Measurements from ENCODE around the gene FAS.

Gene FAS

DNA sequence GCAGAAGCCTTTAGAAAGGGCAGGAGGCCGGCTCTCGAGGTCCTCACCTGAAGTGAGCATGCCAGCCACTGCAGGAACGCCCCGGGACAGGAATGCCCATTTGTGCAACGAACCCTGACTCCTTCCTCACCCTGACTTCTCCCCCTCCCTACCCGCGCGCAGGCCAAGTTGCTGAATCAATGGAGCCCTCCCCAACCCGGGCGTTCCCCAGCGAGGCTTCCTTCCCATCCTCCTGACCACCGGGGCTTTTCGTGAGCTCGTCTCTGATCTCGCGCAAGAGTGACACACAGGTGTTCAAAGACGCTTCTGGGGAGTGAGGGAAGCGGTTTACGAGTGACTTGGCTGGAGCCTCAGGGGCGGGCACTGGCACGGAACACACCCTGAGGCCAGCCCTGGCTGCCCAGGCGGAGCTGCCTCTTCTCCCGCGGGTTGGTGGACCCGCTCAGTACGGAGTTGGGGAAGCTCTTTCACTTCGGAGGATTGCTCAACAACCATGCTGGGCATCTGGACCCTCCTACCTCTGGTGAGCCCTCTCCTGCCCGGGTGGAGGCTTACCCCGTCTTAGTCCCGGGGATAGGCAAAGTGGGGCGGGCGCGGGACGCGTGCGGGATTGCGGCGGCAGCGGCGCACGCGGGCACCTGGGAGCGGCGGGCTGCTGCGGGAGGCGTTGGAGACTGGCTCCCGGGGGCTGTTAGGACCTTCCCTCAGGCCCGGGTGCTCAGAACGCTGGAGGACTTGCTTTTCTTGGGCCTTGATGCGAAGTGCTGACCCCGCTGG is at the start of gene FAS:
TSS of gene FAS (plus strand) at position 415 of the 777 bp plus-strand sequence. CDS start at position 494, 79 bp downstream.
- DNase-seq, result peak; percentile 77

DNA sequence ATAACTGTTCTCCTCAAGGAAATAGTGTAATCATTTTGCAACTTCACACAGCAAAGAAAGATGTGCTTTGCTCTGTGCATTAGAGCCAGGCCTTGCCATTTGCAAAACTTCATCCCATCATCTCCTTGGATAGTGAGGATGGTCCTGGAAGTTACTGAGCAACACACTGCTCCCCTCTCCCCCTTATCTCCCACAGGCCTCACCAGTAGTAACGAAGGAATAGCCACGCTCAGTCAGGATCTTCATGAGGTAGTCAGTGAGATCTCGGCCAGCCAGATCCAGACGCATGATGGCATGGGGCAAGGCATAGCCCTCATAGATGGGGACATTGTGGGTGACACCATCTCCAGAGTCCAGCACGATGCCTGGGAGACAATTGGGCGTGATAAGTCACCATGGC is 49.6 kb upstream of the FAS start:
- DNase-seq, result no peak

DNA sequence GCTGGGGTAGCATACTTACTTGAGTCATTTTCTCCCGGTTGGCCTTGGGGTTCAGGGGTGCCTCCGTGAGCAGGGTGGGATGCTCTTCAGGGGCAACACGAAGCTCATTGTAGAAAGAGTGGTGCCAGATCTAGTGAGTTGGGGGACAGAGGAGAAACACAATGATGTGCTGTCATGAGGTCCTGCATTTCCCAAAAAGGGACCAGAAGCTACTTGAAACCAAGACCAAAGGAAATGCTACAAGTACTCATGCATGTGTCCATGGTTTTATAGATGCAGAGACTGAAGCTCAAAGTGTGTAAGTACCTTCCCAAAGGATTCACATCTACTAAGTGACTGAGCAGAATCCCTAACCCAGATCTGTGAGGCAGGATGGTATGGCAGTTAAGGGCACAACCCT is 46.8 kb upstream of the FAS start:
- DNase-seq, result no peak

DNA sequence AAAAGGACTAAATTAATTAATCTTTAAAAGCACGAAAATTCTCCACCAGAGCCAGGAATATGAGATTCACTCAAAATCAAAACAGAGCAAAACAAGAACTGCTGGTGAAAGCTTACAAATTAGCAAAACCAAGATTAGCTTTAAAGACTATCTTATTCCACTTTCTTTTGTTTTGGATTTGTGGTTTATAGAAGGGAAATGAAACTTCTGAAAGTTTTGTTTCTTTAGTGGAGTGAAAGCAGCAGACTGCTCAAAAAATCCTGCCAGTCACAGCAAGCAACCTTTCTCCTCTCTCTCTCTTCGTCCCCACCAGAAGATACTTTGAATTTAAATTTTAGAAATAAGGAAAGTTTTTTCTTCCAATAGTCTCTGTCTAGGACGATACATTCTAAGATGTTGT is 45.8 kb upstream of the FAS start:
- DNase-seq, result no peak

DNA sequence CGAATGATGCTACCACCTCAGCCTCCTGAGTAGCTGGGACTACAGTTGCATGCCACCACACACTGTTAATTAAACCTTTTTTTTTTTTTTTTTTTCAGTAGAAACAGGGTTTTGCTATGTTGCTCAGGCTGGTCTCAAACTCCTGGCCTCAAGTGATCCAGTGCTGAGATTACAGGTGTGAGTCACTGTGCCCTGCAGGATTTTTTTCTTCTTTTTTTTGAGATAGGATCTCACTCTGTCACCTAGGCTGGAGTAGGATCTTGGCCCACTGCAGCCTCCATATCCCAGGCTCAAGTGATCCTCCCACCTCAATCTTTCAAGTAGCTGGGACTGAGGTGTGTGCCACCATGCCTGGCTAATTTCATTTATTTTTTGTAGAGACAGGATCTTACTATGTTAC is 44.4 kb upstream of the FAS start:
- peak; percentile 60 for DNase-seq

DNA sequence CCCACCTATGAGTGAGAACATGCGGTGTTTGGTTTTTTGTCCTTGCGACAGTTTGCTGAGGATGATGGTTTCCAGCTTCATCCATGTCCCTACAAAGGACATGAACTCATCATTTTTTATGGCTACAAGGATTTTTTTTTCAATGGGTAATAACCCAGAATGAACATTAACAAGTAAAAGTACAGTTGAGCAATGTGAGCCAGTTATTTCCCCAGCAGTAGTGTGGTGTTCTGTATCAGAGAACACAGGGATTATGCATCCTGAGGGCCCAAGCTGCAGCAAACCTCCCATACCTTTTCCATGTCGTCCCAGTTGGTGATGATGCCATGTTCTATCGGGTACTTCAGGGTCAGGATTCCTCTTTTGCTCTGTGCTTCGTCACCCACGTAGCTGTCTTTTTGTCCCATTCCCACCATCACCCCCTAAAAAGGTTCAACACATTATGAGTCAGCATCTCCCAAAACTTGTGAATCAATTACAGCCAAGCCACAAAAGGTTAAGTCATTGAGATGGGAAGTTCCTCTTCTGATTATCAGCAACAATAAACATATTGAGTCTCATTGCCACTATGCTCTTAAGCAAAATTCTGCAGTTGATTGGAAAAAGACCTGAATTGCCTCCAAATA is 43.5 kb upstream of the FAS start:
- no peak for DNase-seq

DNA sequence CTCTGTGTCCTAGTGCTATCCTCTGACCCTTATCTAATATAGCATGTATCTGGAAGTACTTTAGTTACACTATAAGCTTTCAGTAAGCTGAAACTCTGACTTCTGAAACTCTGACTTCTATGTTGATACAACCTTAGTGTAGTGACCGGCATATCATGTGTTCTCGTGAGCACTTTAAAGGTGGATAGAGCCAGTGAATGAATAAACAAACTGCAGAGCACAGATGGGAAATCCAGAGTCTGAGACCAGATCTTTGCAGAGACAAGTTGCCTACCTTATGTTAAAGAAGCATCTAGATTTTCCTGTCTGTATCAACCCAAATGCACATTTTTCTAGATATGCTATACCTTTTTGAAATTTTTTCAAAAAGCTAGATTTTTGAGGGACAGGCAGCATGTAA is 41.5 kb upstream of the FAS start:
- no peak for DNase-seq

DNA sequence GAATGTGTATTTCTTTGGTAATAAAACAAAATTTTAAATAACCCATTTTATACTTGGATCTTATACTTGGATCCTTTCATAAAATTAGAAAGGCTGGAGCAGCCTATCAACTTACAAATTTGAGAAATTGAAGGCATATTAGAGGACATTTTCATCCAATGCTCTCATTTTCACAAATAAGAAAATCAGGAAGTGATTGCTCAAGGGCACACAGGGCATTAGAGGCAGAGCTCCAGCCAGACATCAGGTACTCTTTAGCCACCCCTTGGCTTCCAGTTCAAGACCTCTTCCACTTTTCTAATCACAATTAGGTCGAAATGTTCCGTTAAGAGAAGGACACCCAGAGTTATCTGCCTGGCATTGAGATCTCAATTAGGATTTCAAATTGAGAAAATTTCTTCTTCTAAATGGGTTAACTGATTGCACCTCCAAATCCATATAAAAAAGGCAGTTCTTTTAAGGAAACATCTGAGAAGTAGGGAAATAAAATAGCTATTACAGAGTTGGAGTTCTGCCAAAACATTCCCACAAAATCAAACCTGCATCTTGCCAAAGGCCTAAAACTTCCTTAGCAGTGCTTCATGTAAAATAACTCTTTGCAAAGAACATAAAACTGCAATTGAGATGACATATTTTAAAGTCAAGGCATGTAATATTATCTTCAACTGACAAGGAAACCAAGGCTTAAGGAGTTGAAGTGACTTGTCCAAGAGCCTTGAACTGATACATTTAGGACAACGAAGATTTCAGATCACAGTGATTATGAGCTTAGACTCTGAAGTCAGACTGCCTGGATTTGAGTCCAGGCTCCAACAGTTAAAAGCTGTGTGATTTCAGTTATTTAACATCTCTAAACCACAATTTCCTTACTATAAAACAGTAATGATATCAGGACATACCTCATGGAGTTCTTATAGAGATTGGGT is 40.4 kb upstream of the FAS start:
- no peak for DNase-seq

DNA sequence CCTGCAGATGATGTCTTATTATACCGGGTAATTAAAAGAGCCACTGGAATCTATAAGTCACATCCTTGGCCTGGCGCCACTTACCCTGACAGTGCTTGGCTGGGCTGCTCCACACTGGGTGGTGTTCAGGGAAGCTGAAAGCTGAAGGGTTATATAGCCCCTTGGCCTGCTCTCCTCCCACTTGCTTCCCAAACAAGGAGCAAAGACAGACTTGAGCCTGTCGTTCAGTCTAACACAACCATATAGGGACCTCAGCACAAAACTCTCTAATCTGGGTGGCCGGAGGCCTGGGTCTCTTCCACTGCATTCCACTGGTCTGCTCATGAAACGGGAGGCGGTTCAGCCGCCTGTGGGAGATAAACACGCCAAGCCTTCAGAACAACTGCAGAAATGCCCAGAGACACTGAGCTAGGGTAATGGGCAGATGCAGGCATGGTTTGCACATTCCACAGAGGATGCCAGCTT is 37.9 kb upstream of the FAS start, which contains the start of gene ACTA2:
TSS of gene ACTA2 (minus strand) at position 127 of the 465 bp plus-strand sequence. CDS start 3,843 bp downstream, outside the sequence.
- peak; percentile 70 for DNase-seq

DNA sequence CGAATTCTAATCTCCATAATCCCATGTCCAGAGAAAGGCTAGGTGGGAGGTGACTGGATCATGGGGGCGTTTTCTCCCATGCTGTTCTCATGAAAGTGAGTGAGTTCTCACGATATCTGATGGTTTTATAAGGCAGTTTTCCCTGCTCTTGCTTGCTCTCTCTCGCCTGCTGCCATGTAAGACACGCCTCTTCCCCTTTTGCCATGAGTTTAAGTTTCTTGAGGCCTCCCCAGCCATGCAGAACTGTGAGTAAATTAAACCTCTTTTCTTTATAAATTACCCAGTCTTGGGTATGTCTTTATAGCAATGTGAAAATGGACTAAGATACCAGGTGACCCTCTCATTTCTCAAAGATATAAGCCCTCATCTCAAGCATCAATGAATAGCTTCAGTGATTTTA is 36.9 kb upstream of the FAS start:
- DNase-seq, result no peak

DNA sequence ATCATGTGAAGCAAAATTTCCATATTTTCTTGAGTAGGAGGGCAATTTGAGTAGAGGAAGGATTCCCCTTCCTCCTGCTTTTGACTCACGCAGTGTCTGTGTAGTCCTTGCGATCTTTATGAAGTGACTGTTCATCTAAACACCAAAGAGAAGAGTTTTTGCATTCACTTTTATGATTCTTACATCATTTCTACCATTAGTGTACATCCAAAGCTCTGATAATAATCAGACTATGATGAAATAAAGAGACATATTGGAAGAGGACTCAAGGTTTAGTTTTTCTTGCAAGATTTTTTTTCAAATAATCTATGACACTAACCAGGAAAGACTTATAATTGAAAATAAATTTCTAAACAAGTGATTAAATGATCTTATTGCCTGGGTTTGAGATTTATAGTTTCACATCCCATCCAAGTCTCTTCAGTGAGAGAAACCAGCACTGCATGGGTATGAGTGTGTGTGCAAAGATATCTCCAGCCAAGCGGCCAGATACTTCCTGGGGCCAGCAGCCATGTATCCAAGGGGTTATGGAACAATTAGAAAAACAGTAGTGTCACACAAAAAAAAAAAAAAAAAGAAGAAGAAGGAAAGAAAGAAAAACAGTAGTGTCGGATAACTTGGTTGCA is 36.0 kb upstream of the FAS start:
- no peak for DNase-seq

DNA sequence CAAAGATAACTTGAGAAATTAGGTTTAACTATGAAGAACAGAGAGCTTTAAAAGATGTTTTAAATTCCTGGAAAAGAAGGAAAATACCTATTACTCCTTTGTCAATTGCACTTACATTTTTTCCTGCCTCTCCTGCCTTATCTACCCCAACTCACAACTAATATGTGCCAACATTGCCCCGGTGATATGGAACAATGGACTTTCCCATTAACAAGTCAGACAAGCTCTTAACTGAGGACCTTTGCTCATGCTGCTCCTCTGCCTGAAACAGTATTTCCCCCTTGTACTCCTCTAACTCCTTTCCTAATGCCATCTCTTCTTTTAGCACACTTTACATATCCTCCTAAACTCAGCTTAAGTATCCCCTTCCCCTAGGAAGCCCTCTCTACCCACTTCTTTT is 33.2 kb upstream of the FAS start:
- no peak for DNase-seq

DNA sequence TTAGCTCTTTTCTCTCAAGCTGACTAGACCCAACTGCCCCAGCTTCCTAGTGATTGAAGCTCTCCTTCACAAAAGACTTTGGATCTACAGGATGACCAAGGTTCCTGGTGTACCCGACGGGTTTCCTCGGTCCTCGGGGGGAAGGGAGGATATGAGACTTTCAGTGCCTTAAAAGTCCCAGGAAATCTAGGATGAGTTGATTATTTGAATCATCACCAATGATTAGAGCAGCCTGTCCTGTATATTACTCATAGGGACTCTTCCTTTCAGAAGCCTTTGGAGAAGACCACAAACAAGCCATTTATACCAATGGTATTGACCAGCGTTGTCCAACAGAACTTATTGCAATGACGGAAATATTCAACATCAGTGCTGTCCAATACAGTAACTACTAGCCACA is 31.9 kb upstream of the FAS start:
- DNase-seq, result no peak

DNA sequence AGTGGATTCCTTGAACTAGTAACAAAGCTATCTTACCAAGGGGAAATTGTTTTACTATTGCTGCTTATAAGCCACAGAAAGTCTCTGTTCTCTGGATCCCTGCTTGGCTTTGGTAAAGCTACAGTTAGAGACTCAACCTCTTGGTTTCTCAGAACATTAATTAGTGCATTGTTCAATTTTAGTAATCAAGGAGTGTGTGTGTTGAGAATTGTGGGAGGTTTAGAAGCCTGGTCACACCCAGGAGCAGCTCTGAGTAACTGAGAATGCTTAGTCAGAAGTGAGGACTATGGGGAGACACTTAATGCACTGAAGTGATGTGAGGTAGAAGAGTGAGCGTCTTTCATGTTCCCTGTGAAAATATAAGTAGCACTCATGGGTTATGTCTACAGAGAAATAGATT is 29.8 kb upstream of the FAS start:
- DNase-seq, result no peak

DNA sequence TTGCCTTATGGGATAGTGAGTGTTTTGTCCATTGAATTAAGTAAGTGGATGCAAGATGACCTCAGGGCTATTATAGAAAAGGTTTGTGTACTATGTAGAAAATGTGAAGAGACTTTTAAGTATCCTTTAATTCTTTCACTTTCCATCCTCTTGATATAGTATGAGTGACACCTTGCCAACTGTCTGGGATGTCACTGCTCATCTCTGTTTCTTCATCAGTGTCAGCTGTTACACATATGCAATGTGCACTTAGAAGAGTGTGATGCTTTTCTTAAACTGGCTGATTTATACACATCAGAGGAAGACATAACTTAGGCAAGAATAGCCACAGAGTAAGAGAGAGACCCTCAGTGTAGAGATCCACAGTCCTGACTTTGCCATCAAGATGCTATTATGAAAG is 29.3 kb upstream of the FAS start:
- no peak for DNase-seq

DNA sequence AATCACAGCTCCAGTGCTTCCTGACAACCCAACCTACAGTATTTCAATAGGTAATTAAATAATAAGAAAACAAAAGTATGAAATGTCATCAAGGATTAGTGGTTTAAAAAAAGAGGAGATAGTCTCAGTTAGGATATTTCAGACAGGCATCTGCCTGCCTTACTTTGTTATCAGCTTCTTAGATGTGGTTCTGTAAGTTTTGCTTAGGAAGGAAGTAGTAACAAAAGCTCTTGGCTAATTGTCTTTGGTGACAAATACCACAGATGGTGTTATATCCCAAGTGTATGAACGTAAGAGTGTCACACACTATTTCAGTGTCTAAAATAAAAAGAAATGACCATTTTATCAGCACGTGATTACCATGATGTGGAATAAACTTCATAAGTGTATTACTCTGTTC is 28.3 kb upstream of the FAS start:
- no peak for DNase-seq

DNA sequence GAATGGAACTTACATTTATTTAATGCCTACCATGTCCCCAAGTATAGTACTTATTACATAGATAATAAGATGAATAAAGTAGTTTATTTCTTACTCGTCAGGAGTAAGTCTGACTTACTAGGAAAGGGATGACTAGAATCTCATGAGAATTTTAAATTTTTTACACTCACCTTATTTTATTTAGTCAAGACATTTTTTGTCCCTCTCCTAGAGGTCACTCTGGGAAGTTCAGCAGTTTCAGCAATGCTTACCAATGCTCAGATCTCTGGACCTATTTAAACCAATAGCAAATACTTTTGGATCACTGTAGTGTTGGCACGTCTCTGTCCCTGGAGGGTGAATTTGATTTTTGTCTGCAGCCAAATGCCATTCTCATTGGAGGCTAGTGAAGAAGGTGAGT is 27.3 kb upstream of the FAS start:
- DNase-seq, result no peak

DNA sequence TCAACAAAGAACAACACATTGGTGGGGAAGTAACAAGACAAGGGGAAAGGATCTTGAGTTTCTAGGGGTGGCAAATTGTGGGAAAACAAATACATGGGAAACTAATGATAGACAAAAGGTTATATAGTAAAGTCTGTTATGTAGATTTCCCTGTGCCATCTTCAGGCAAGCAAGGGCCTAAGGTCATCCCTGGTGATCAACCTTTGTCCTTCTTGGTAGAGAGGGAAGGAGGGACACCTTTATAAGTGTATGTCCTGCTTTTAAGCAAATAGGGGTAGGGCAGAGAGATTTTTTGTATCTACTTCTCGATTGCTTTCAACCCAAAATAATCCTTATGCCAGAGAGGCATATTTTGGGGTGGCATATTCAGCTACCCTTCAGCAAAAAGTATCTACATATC is 26.2 kb upstream of the FAS start:
- DNase-seq, result no peak

DNA sequence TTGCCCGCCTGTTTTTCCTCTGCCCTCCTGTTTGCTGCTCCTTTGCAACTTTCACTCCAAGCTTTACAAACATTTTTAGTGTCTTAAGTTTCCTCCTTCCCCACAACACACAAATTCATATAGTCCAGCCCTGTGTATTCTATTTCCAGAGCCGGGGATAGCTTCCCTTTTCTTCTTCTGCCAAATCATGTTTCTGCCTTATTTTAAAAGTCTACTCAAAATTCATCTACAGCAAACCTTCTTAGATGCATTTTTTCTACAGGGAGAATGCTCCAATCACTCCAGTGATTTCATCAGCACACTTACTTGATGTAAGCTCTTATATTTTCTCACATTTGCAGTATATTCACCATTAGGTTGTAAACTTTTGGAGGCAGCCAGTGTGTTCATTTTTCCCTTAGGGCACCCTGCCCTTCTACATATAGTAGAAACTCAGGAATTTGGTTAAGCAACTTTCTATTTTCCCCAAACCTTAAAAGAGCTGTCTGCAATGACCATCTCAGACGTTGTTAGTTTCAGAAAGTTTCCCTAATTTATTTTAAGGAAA is 25.7 kb upstream of the FAS start:
- no peak for DNase-seq

DNA sequence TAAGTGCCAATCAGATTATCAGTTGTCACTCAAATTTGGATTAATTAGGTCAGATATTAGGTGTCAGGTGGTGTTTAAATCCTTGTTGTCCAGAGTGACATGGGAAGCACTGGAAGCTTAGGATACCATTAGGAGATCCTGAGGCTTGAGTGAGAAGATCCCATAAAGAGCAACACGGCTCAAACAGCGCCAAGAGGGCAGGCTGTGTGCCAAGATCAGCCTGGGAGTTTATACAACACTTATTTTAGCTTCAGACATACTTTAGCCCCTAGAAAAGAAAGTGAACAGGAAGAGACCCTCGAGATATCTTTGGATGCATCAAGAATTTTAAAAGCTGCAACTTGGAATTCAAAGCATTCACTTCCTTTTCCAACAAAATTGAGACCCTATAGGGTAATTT is 23.8 kb upstream of the FAS start:
- no peak for DNase-seq

DNA sequence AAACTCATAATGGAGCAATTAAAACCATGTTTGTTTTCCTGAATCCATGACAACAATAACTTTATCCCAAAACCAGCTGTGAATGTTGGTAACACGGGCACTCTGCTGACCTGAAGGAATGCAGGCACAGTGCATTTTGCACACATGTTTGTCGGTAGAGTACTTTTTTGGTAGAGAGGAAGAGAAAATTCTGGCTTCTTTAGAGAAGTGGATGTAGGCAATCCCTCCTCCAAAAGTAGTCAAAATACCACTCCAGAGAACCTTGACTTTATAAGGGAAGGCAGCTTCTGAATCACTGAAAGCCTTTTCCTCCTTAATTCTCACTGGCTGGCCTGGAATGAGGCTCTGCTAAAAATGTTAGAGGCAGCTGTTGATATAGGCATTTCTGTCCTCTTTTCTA is 22.2 kb upstream of the FAS start:
- no peak for DNase-seq

DNA sequence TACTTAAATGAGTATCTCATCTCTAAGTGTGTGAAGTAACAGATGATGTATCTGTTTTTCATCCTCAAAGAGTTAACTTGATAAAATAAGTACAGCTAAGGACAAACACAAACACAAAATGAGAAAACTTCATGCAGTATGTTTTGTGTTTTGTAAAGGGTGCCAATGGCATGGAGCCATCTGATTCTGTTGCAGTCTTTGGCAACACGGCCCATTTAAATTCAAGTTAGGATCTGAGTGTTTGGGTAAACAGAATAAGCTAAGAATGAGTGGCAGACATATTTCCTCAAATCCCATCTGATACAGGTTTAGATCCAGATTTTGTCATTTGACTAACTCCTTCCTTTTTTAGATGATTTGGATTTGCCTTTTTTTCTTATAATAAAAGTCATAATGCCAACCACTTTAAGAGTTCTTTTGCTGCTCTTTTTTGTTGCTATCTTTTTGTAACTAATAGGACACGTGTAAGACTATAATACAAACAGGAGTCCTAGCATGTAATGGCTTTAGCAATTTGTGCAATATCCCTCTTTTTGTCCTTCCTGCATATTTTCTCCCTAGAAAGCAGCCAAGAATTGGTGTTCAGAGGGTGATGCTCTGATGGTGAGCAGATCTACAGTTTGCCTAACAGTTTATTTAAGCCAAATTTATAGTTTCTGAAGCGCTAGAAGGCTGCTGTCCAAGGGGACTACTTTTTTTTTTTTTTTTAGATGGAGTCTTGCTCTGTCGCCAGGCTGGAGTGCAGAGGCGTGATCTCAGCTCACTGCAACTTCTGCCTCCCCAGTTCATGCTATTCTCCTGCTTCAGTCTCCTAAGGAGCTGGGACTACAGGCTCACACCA is 19.2 kb upstream of the FAS start:
- no peak for DNase-seq
